Fibroblast of pulmonary artery (primary cell): ENCODE results near the gene CAPNS1.

Experiments
- DNase-seq: peaks from one replicate; pipeline ENCODE4 v3.0.0-alpha.2; 2010; ENCODE audit warnings: low read depth
- H3K4me3 ChIP-seq: replicated peaks from 2 replicates; pipeline ENCODE4 v1.5.1; 2011; ENCODE audit warnings: low read depth, mild to moderate bottlenecking, control low read depth, low read length, moderate library complexity
- CTCF ChIP-seq: IDR thresholded peaks from 2 replicates; pipeline ENCODE4 v1.5.1; 2011; ENCODE audit warnings: mild to moderate bottlenecking, control low read depth, low read length, inconsistent platforms; ENCODE audit errors: missing control alignments

Gene CAPNS1

GRCh38 chr19:36150586-36150985 lies 10.7 kb downstream of the CAPNS1 start:
- TF ChIP-seq CTCF, result no peak
- no peak overlapping the region for H3K4me3 ChIP-seq
- DNase-seq, result no peak

GRCh38 chr19:36151144-36152018 lies 11.5 kb downstream of the CAPNS1 start:
- peak; percentile 17 for DNase-seq
- peak overlapping the region; percentile 53 for H3K4me3 ChIP-seq
- TF ChIP-seq CTCF, result no peak

GRCh38 chr19:36152019-36152351 lies 12.1 kb downstream of the CAPNS1 start:
- peak overlapping the region; percentile 53 for H3K4me3 ChIP-seq
- no peak for DNase-seq
- TF ChIP-seq CTCF, result no peak

GRCh38 chr19:36152352-36153091 lies 12.7 kb downstream of the CAPNS1 start, which contains the start of gene COX7A1:
COX7A1 (minus strand) TSS chr19:36152447; CDS start chr19:36152407, 40 bp downstream.
- DNase-seq, result peak; percentile 68
- H3K4me3 ChIP-seq, result peak within 1 kb of the TSS; percentile 53
- TF ChIP-seq CTCF, result no peak

- no peak for TF ChIP-seq CTCF
- H3K4me3 ChIP-seq, result no peak overlapping the region
- DNase-seq, result no peak
Observed at GRCh38 chr19:36153126-36153525, 13.3 kb downstream of the CAPNS1 start.

- no peak overlapping the region for H3K4me3 ChIP-seq
- no peak for TF ChIP-seq CTCF
- no peak for DNase-seq
Observed at GRCh38 chr19:36160821-36161596, 21.1 kb downstream of the CAPNS1 start.
